Keratinocyte (primary cell): ENCODE data around the gene NAPA. TPM values are rescaled to one million over a fixed set of nuclear protein-coding genes. Genes with fewer than 3 reads are reported as not detected.
A peak's percentile ranks its signal among the peaks of the same experiment; 100 is the strongest.

Source experiments
- DNase-seq: peaks from one replicate; pipeline ENCODE4 v3.0.0-alpha.2; 2011; ENCODE audit warnings: low read depth, missing footprints, low spot score
- FAIRE-seq: peaks from 2 replicates; lab custom pipeline; 2011; peaks lifted over from hg19 to GRCh38; lab: Jason Lieb, UNC
- H2AFZ ChIP-seq: 2 replicates; pipeline ENCODE4 v1.6.0; 2012; ENCODE audit warnings: low read length, control low read depth, inconsistent platforms; ENCODE audit not compliant: control insufficient read depth
- H3K27ac ChIP-seq: 2 replicates; pipeline ENCODE4 v1.5.1; 2011; ENCODE audit warnings: low read length; ENCODE audit not compliant: control insufficient read depth, insufficient read depth
- H3K27me3 ChIP-seq: 3 replicates; pipeline ENCODE4 v1.6.0; 2011; ENCODE audit warnings: low read length; ENCODE audit not compliant: control insufficient read depth, insufficient read depth; ENCODE audit errors: extremely low read depth
- H3K36me3 ChIP-seq, 2 experiments: 2 replicates in 1 of 2; 3 replicates in 1 of 2; pipeline ENCODE4 v1.5.1; 2011; ENCODE audit warnings: low read length in 2 of 2, mild to moderate bottlenecking in 1 of 2; ENCODE audit not compliant: control insufficient read depth in 2 of 2, insufficient read depth in 2 of 2; ENCODE audit errors: extremely low read depth in 1 of 2
- H3K4me1 ChIP-seq: 3 replicates; pipeline ENCODE4 v1.5.1; 2011; ENCODE audit warnings: low read length; ENCODE audit not compliant: control insufficient read depth, insufficient read depth; ENCODE audit errors: extremely low read depth
- H3K4me2 ChIP-seq: 3 replicates; pipeline ENCODE4 v1.6.0; 2011; ENCODE audit warnings: low read depth, low read length; ENCODE audit not compliant: control insufficient read depth, insufficient read depth; ENCODE audit errors: extremely low read depth
- H3K4me3 ChIP-seq, 3 experiments: fragments of 200-600 bp in 1 of 3; sonication (generic) in 1 of 3; 2 replicates in 2 of 3; 3 replicates in 1 of 3; pipeline ENCODE4 v1.5.1; 2011 to 2016; ENCODE audit warnings: low read length in 3 of 3, mild to moderate bottlenecking in 3 of 3, control low read depth in 2 of 3, inconsistent platforms in 1 of 3, low read depth in 1 of 3, mixed read lengths in 1 of 3, mixed run types in 1 of 3, moderate library complexity in 1 of 3; ENCODE audit not compliant: control insufficient read depth in 2 of 3, insufficient read depth in 2 of 3; ENCODE audit errors: extremely low read depth in 1 of 3
- H3K79me2 ChIP-seq: 2 replicates; pipeline ENCODE4 v1.6.0; 2012; ENCODE audit warnings: low read length; ENCODE audit not compliant: control insufficient read depth, insufficient read depth
- H3K9ac ChIP-seq: 3 replicates; pipeline ENCODE4 v1.6.0; 2011; ENCODE audit warnings: low read length; ENCODE audit not compliant: control insufficient read depth, insufficient read depth; ENCODE audit errors: extremely low read depth
- H3K9me1 ChIP-seq: 3 replicates; pipeline ENCODE4 v1.6.0; 2011; ENCODE audit warnings: low read length; ENCODE audit not compliant: control insufficient read depth, insufficient read depth; ENCODE audit errors: extremely low read depth
- H3K9me3 ChIP-seq: 2 replicates; pipeline ENCODE4 v1.5.1; 2012; ENCODE audit warnings: low read depth, low read length; ENCODE audit not compliant: control insufficient read depth
- H4K20me1 ChIP-seq: 3 replicates; pipeline ENCODE4 v1.6.0; 2011; ENCODE audit warnings: low read length; ENCODE audit not compliant: control insufficient read depth, insufficient read depth; ENCODE audit errors: extremely low read depth
- EZH2 ChIP-seq: IDR thresholded peaks from one replicate; pipeline ENCODE4 v1.6.1; 2012; ENCODE audit warnings: inconsistent platforms, mild to moderate bottlenecking, low read length, moderate library complexity
- dilution Hi-C: fragments of 300-500 bp; cut with MboI; formaldehyde crosslinking; loops from one replicate; pipeline ENCODE4 v1.7.0; 2020; ENCODE audit warnings: low sequenced_read_pairs; ENCODE audit not compliant: extremely low pct_ligation_motif_present
- polyA plus RNA-seq, 5 experiments: library from polyadenylated mRNA; depleted of rRNA in 3 of 5; stranded (reverse) in 3 of 5; stranded (forward) in 1 of 5; unstranded in 1 of 5; fragments of >200 nt; gene quantifications; 1 replicate in 1 of 5; 2 replicates in 3 of 5; 3 replicates in 1 of 5; pipeline versions ENCODE4 v1.2.1 to v1.2.3, GENCODE V29; 2011 to 2012; ENCODE audit warnings: missing spikeins in 2 of 5, low read depth in 1 of 5, low replicate concordance in 1 of 5
- TF ChIP-seq, protein P1 (sequence below), 3 experiments: IDR thresholded peaks in 1 of 3; conservative IDR thresholded peaks in 1 of 3; optimal IDR thresholded peaks in 1 of 3; 2 replicates in 2 of 3; 3 replicates in 1 of 3; pipeline versions ENCODE3 to v1.5.1; 2011; ENCODE audit warnings: low read length in 3 of 3, mild to moderate bottlenecking in 3 of 3, moderate library complexity in 2 of 3, control low read depth in 1 of 3, inconsistent platforms in 1 of 3; ENCODE audit not compliant: insufficient read depth in 2 of 3; ENCODE audit errors: extremely low read depth in 1 of 3

NAPA gene
- polyA plus RNA-seq, 1 donor (not counting 4 experiments of a cell fraction or from before 2014, with no cell fraction given) = 89.0 TPM

DNA sequence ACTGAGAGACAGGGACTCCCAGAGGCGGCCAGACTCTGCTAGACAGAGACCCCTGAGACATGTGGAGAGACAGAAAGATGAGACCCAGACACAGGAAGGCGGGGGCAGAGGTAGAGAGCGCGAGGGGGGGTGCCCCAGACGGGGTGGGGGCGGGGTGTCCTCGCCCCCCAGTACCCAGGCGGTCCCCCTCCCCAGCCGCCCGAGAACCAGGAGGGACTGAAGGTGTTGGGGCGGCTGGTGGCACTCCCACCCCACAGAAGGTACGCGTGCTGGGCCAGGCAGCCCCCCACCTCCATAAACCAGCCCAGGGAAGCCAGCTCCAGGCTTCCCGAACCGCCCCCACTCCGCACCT, 43.5 kb downstream of the NAPA start:
- H3K36me3 ChIP-seq = peaks cover 0 to 3% of the 10 kb centered on the region in 2 experiments
- H3K4me2 ChIP-seq = no peak overlapping the region
- H3K4me3 ChIP-seq = no peak overlapping the region
- H3K9ac ChIP-seq = no peak overlapping the region
- FAIRE-seq = no peak
- H4K20me1 ChIP-seq = no peaks in the 10 kb centered on the region
- no peak for DNase-seq
- no peaks in the 10 kb centered on the region for H3K9me3 ChIP-seq
- H2AFZ ChIP-seq = no peak overlapping the region
- H3K9me1 ChIP-seq = no peaks in the 10 kb centered on the region
- no peak overlapping the region for H3K27ac ChIP-seq
- dilution Hi-C loops = no loop called here
- TF ChIP-seq, protein P1, sequence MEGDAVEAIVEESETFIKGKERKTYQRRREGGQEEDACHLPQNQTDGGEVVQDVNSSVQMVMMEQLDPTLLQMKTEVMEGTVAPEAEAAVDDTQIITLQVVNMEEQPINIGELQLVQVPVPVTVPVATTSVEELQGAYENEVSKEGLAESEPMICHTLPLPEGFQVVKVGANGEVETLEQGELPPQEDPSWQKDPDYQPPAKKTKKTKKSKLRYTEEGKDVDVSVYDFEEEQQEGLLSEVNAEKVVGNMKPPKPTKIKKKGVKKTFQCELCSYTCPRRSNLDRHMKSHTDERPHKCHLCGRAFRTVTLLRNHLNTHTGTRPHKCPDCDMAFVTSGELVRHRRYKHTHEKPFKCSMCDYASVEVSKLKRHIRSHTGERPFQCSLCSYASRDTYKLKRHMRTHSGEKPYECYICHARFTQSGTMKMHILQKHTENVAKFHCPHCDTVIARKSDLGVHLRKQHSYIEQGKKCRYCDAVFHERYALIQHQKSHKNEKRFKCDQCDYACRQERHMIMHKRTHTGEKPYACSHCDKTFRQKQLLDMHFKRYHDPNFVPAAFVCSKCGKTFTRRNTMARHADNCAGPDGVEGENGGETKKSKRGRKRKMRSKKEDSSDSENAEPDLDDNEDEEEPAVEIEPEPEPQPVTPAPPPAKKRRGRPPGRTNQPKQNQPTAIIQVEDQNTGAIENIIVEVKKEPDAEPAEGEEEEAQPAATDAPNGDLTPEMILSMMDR (optimal IDR thresholded peaks at IDR 0.05 in 1 of 3, IDR thresholded peaks at IDR 0.05 in 1 of 3, conservative IDR thresholded peaks at IDR 0.05 in 1 of 3; ENCODE audit: extremely low read depth in 1 of 3, insufficient read depth in 2 of 3, low read length in 3 of 3) = no peak
- TF ChIP-seq EZH2 = peak; percentile 49
- no peaks in the 10 kb centered on the region for H3K4me1 ChIP-seq
- peaks cover 43% of the 10 kb centered on the region for H3K27me3 ChIP-seq
- no peaks in the 10 kb centered on the region for H3K79me2 ChIP-seq

DNA sequence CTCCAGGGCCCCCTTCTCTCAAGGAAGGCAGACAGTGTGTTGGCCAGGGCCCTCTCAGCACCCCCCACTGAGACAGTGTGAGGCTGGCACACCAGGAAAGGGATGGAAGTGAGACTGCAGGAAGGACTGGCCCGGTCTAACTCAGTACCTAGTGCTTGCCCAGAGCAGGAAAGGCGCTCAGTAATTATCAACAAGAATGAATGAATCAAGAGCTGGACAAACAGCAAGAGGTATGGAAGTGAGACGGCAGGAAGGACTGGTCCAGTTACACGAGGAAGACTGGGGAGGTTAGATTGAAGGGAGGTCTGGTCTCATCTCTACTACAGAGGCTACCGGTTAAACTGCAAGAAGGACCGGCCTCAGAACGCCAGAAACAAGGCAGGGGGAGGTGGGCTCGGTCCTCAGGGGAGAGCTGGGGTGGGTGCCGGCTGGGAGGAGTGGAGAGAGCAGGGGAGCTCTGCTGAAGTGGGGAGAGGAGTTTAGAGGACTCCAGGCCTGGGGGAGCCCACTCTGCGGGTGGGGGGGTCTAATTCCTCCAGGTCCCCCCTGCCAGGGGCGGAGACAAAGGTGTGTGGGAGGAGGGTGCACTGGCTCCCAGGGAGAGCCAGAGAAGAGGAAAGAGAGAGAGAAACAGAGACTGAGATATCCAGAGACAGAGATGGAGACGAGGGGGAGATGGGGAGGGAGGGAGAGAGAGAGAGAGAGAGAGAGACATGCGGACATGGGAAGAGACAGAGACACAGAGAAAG, 44.2 kb downstream of the NAPA start:
- peaks cover 0 to 3% of the 10 kb centered on the region in 2 experiments for H3K36me3 ChIP-seq
- H3K27me3 ChIP-seq = peaks cover 43% of the 10 kb centered on the region
- H3K4me2 ChIP-seq = no peak overlapping the region
- TF ChIP-seq, protein P1 (optimal IDR thresholded peaks at IDR 0.05 in 1 of 3, IDR thresholded peaks at IDR 0.05 in 1 of 3, conservative IDR thresholded peaks at IDR 0.05 in 1 of 3; ENCODE audit: extremely low read depth in 1 of 3, insufficient read depth in 2 of 3, low read length in 3 of 3) = no peak
- TF ChIP-seq EZH2 = no peak
- H4K20me1 ChIP-seq = no peaks in the 10 kb centered on the region
- no peak overlapping the region for H3K27ac ChIP-seq
- no peak overlapping the region for H3K4me3 ChIP-seq
- no peaks in the 10 kb centered on the region for H3K9me3 ChIP-seq
- no peak for DNase-seq
- dilution Hi-C loops = no loop called here
- no peak overlapping the region for H2AFZ ChIP-seq
- H3K9me1 ChIP-seq = no peaks in the 10 kb centered on the region
- H3K9ac ChIP-seq = no peak overlapping the region
- FAIRE-seq = no peak
- no peaks in the 10 kb centered on the region for H3K4me1 ChIP-seq
- no peaks in the 10 kb centered on the region for H3K79me2 ChIP-seq
